ENCODE results near the gene AGPAT1. TPM values are rescaled to one million over a fixed set of nuclear protein-coding genes. Genes with fewer than 3 reads are reported as not detected.
A peak's percentile ranks its signal among the peaks of the same experiment; 100 is the strongest.

The AGPAT1 gene
- total and polyA plus RNA-seq, 2 of the 13 experiments (the other 11 are each of a cell fraction or from before 2014, with no cell fraction given): 51.3 to 139 TPM

DNA sequence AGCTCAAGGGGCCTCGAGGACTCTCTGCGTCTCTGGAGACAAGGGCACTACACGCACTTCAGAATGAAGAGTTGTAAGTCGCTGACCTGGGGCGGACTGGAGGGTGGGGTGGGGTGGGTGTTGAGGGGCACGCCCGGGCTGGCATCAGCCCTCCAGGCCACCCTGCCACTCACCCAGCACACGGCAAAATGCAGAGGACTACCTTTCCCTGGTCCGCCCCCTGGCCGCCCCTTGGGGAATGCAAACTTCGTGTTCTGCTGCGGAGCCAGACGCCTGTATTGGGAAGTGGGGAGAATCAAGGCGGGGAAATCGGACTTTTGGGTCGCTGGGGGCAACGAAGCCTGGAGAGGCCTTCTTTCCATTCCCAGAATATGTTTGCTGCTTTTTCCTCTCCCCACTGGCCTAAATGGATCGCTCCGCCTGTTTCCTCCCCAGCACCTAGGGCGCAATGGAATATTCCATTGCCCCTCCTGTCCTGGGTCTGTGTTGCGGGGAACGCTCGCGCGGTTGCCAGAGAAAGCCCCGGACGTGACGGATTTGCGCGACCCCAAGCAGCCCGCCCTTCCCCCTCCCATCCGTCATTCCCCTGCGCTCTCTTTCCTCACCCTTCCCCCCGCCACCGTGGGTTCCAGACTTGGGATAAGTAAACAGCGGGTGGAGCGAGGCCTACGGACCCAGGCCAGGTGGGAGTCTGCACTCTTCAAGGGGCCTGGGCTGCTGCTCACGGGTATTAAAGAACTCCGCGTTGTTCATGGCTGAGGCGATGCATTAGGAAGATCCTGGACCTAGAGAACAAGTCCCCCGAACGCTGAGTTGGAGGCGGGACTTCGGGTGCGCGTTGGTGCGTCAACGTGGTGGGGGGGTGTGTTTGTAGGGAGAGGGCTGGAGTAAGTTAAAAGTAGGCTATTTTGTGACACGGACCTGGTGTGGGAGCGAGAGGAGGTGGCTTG lies 22.0 kb downstream of the AGPAT1 start, which contains the start of gene PPT2 (continued):
- no peak for TF ChIP-seq ZNF260 (CRISPR knock-in tag; IDR thresholded peaks at IDR 0.05; ENCODE audit: borderline replicate concordance, low read depth)
- TF ChIP-seq EP300 (IDR thresholded peaks at IDR 0.05; ENCODE audit: low read depth in 2 of 2, low read length in 2 of 2): peak; percentile 71 to 82
- peak; percentile 69; the same call in 1 of the 2 replicates for TF ChIP-seq EP300 (CRISPR knock-in tag; IDR thresholded peaks at IDR 0.05; ENCODE audit: borderline replicate concordance)
- TF ChIP-seq PRPF4 (IDR thresholded peaks at IDR 0.05; ENCODE audit: low read depth, low read length, poor library complexity, severe bottlenecking): peak; percentile 99
- TF ChIP-seq FOXM1 (CRISPR knock-in tag; IDR thresholded peaks at IDR 0.05): 0 out of 2 replicates have a peak, but pooled peaks have one; percentile 21
- TF ChIP-seq ZNF441 (CRISPR knock-in tag; IDR thresholded peaks at IDR 0.05; ENCODE audit: borderline replicate concordance): peak; percentile 90
- TF ChIP-seq SNAPC2 (CRISPR knock-in tag; IDR thresholded peaks at IDR 0.05): peak; percentile 71
- TF ChIP-seq ATF7 (IDR thresholded peaks at IDR 0.05): peak; percentile 46; the same call in 1 of the 2 replicates
- TF ChIP-seq ATF7 (CRISPR knock-in tag; IDR thresholded peaks at IDR 0.05): peak; percentile 81
- TF ChIP-seq ZNF792 (CRISPR knock-in tag; IDR thresholded peaks at IDR 0.05): 0 out of 2 replicates have a peak, but pooled peaks have one; percentile 16
- 0 out of 2 replicates have a peak, but pooled peaks have one; percentile 61 for TF ChIP-seq ATRX (CRISPR knock-in tag; IDR thresholded peaks at IDR 0.05; ENCODE audit: borderline replicate concordance)
- TF ChIP-seq, protein P1, sequence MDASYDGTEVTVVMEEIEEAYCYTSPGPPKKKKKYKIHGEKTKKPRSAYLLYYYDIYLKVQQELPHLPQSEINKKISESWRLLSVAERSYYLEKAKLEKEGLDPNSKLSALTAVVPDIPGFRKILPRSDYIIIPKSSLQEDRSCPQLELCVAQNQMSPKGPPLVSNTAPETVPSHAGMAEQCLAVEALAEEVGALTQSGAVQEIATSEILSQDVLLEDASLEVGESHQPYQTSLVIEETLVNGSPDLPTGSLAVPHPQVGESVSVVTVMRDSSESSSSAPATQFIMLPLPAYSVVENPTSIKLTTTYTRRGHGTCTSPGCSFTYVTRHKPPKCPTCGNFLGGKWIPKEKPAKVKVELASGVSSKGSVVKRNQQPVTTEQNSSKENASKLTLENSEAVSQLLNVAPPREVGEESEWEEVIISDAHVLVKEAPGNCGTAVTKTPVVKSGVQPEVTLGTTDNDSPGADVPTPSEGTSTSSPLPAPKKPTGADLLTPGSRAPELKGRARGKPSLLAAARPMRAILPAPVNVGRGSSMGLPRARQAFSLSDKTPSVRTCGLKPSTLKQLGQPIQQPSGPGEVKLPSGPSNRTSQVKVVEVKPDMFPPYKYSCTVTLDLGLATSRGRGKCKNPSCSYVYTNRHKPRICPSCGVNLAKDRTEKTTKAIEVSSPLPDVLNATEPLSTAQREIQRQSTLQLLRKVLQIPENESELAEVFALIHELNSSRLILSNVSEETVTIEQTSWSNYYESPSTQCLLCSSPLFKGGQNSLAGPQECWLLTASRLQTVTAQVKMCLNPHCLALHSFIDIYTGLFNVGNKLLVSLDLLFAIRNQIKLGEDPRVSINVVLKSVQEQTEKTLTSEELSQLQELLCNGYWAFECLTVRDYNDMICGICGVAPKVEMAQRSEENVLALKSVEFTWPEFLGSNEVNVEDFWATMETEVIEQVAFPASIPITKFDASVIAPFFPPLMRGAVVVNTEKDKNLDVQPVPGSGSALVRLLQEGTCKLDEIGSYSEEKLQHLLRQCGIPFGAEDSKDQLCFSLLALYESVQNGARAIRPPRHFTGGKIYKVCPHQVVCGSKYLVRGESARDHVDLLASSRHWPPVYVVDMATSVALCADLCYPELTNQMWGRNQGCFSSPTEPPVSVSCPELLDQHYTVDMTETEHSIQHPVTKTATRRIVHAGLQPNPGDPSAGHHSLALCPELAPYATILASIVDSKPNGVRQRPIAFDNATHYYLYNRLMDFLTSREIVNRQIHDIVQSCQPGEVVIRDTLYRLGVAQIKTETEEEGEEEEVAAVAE (CRISPR knock-in tag; IDR thresholded peaks at IDR 0.05; ENCODE audit: borderline replicate concordance): peak; percentile 85
- TF ChIP-seq KLF13 (CRISPR knock-in tag; IDR thresholded peaks at IDR 0.05): peak; percentile 90; the same call in 1 of the 2 replicates
- peak; percentile 87; the same call in 1 of the 2 replicates for TF ChIP-seq ZNF354B (CRISPR knock-in tag; IDR thresholded peaks at IDR 0.05)
- TF ChIP-seq GLI4 (CRISPR knock-in tag; IDR thresholded peaks at IDR 0.05; ENCODE audit: borderline replicate concordance): peak; percentile 84; the same call in 1 of the 2 replicates
- TF ChIP-seq, protein P2, sequence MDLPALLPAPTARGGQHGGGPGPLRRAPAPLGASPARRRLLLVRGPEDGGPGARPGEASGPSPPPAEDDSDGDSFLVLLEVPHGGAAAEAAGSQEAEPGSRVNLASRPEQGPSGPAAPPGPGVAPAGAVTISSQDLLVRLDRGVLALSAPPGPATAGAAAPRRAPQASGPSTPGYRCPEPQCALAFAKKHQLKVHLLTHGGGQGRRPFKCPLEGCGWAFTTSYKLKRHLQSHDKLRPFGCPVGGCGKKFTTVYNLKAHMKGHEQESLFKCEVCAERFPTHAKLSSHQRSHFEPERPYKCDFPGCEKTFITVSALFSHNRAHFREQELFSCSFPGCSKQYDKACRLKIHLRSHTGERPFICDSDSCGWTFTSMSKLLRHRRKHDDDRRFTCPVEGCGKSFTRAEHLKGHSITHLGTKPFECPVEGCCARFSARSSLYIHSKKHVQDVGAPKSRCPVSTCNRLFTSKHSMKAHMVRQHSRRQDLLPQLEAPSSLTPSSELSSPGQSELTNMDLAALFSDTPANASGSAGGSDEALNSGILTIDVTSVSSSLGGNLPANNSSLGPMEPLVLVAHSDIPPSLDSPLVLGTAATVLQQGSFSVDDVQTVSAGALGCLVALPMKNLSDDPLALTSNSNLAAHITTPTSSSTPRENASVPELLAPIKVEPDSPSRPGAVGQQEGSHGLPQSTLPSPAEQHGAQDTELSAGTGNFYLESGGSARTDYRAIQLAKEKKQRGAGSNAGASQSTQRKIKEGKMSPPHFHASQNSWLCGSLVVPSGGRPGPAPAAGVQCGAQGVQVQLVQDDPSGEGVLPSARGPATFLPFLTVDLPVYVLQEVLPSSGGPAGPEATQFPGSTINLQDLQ (CRISPR knock-in tag; IDR thresholded peaks at IDR 0.05): no peak
- TF ChIP-seq TAF15 (IDR thresholded peaks at IDR 0.05; ENCODE audit: low read depth, low read length, poor library complexity, severe bottlenecking): peak; percentile 40
- TF ChIP-seq NR3C1 (CRISPR knock-in tag; IDR thresholded peaks at IDR 0.05): no peak
- no peak for TF ChIP-seq NFE2 (CRISPR knock-in tag; IDR thresholded peaks at IDR 0.05)
- TF ChIP-seq ZSCAN22 (CRISPR knock-in tag; IDR thresholded peaks at IDR 0.05): peak; percentile 34; the same call in 1 of the 2 replicates
- no peak for TF ChIP-seq FOSL1 (CRISPR knock-in tag; IDR thresholded peaks at IDR 0.05; ENCODE audit: borderline replicate concordance)
- TF ChIP-seq SMARCE1 (IDR thresholded peaks at IDR 0.05; ENCODE audit: borderline replicate concordance): no peak
- no peak for TF ChIP-seq MATR3 (CRISPR knock-in tag; IDR thresholded peaks at IDR 0.05)
